ENCODE data around the gene OLFML3. TPM values are rescaled to one million over a fixed set of nuclear protein-coding genes. Genes with fewer than 3 reads are reported as not detected.

OLFML3 gene
- total and polyA plus RNA-seq, 2 donors (not counting 3 experiments of a cell fraction or from before 2014, with no cell fraction given), result 3.4 to 3.9 TPM

DNA sequence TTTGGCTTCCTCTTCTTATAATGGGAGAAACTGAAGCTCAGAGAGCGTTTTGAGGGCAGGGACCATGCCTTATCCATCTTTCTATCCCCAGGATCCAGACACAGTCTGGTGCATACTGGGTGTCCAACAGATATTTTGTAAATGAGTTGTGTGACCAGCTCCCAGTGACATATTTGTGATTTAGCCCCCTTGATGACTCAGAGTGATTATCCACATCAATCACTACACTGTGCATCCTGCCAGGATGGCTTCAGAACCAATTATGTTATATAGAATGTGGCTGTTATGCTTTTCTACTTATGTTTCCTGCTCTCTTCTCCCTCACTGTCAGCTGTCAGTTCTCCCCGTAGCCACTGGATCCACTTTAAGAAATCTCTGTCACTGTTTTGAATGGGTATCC, 11.3 kb downstream of the OLFML3 start:
- intact Hi-C loops (cut with micrococcal nuclease) (no loop called here), dilution Hi-C loops (cut with MboI; ENCODE audit: extremely low pct_ligation_motif_present, low sequenced_read_pairs) (no loop called here)
- Histone ChIP-seq H3K9me3 (replicated peaks; ENCODE audit: control insufficient read depth, insufficient read depth, low read length) (no peaks in the 10 kb centered on the region), H3K4me1 (ENCODE audit: control insufficient read depth, extremely low read depth, insufficient read depth, low read length) (no peaks in the 10 kb centered on the region), H3K27me3 (ENCODE audit: control insufficient read depth in 2 of 2, insufficient read depth in 2 of 2, low read length in 2 of 2) (peaks cover 0 to 2% of the 10 kb centered on the region in 2 experiments), H3K9ac (replicated peaks; ENCODE audit: extremely low read depth, insufficient read depth, low read length) (no peak overlapping the region), H3K9me1 (replicated peaks; ENCODE audit: control insufficient read depth, extremely low read depth, insufficient read depth, low read length) (no peaks in the 10 kb centered on the region), H2AFZ (ENCODE audit: low read depth, low read length) (no peak overlapping the region), H3K79me2 (ENCODE audit: control insufficient read depth, insufficient read depth, low read length) (no peaks in the 10 kb centered on the region), H3K4me2 (ENCODE audit: insufficient read depth, low read length) (no peak overlapping the region), H3K4me3 (replicated peaks in 1 of 3; ENCODE audit: insufficient read depth in 1 of 3, low read depth in 1 of 3, low read length in 3 of 3) (no peak overlapping the region), H3K36me3 (ENCODE audit: control insufficient read depth in 2 of 2, extremely low read depth in 1 of 2, insufficient read depth in 2 of 2, low read length in 2 of 2) (no peaks in the 10 kb centered on the region), H3K27ac (ENCODE audit: insufficient read depth, low read depth, low read length) (no peak overlapping the region), H4K20me1 (replicated peaks; ENCODE audit: control insufficient read depth, extremely low read depth, insufficient read depth, low read length) (no peaks in the 10 kb centered on the region)
- no TSS peak for BruUV-seq (replicated peaks)
- DNase-seq (ENCODE audit: low read depth, low spot score), result no peak
- TF ChIP-seq POLR2A (IDR thresholded peaks at IDR 0.05; ENCODE audit: low read depth, low read length) (no peak), GATA2 (IDR thresholded peaks at IDR 0.05; ENCODE audit: insufficient read depth, insufficient read length, low read depth, low read length) (no peak), MYC (IDR thresholded peaks at IDR 0.05; ENCODE audit: low read depth, low read length) (no peak), CTCF (IDR thresholded peaks at IDR 0.05; ENCODE audit: extremely low read depth in 1 of 2, insufficient read depth in 1 of 2, low read depth in 1 of 2, low read length in 2 of 2) (no peak), EZH2 (IDR thresholded peaks at IDR 0.05; ENCODE audit: borderline replicate concordance, low read depth, low read length, severe bottlenecking) (no peak), FOS (IDR thresholded peaks at IDR 0.05; ENCODE audit: borderline replicate concordance, insufficient read depth, low read length) (no peak), JUN (IDR thresholded peaks at IDR 0.05; ENCODE audit: borderline replicate concordance, insufficient read depth, insufficient read length, low read depth) (no peak), POLR2AphosphoS5 (IDR thresholded peaks at IDR 0.05; ENCODE audit: insufficient read depth, low read depth, low read length) (no peak), MAX (IDR thresholded peaks at IDR 0.05; ENCODE audit: insufficient read depth, insufficient read length) (no peak)
- POLR2A ChIA-PET, result interaction anchor here (0.8 kb wide), 1 partner anchor 14 kb away, joined by 3 read pairs; no protein-coding TSS in a partner anchor
- FAIRE-seq, result no peak
- CTCF ChIA-PET, result interaction anchor here (1.0 kb wide), 1 partner anchor 11 kb away, joined by 4 read pairs; the partner anchor contains the start of gene OLFML3
